Coronary artery (tissue), 2 donors: ENCODE results near the gene CADM1.

Source experiments
- DNase-seq: peaks from one replicate; pipeline ENCODE4 v3.0.0-alpha.2; 2017; ENCODE audit warnings: low spot score
- H3K27ac ChIP-seq, 2 donors: fragments of 200-600 bp; sonication (generic); one replicate each; pipeline ENCODE4 v1.5.1; 2016 to 2019
- H3K4me3 ChIP-seq: fragments of 200-600 bp; sonication (generic); 2 replicates; pipeline ENCODE4 v1.5.1; 2016; ENCODE audit warnings: mild to moderate bottlenecking, moderate library complexity
- TF ChIP-seq, protein P1 (sequence below): fragments of 200-600 bp; sonication (generic); IDR thresholded peaks from one replicate; pipeline ENCODE4 v1.5.1; 2019; ENCODE audit warnings: antibody characterized with exemption

The CADM1 gene

DNA sequence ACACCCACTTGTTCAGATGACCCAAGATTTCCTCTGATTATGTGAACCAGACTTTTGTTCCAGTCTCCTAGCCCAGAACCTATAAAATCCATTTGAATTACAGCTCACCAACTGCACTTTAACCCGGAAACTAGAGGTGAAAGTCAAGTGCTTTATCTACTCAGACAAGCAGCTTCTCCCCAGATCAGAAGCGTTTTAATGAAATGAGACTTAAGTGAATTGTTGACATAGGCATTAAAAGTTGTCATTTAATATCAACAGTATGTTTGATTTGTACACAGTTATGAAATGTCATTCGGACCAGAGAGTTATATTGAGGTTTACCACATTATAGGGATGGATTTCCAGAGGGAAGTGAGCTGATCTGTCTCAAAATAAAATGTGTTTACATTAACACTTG, 52.0 kb downstream of the CADM1 start:
- DNase-seq, result no peak
- Histone ChIP-seq H3K27ac (no peak overlapping the region), H3K4me3 (no peak overlapping the region)
- TF ChIP-seq, protein P1, sequence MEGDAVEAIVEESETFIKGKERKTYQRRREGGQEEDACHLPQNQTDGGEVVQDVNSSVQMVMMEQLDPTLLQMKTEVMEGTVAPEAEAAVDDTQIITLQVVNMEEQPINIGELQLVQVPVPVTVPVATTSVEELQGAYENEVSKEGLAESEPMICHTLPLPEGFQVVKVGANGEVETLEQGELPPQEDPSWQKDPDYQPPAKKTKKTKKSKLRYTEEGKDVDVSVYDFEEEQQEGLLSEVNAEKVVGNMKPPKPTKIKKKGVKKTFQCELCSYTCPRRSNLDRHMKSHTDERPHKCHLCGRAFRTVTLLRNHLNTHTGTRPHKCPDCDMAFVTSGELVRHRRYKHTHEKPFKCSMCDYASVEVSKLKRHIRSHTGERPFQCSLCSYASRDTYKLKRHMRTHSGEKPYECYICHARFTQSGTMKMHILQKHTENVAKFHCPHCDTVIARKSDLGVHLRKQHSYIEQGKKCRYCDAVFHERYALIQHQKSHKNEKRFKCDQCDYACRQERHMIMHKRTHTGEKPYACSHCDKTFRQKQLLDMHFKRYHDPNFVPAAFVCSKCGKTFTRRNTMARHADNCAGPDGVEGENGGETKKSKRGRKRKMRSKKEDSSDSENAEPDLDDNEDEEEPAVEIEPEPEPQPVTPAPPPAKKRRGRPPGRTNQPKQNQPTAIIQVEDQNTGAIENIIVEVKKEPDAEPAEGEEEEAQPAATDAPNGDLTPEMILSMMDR, result no peak

DNA sequence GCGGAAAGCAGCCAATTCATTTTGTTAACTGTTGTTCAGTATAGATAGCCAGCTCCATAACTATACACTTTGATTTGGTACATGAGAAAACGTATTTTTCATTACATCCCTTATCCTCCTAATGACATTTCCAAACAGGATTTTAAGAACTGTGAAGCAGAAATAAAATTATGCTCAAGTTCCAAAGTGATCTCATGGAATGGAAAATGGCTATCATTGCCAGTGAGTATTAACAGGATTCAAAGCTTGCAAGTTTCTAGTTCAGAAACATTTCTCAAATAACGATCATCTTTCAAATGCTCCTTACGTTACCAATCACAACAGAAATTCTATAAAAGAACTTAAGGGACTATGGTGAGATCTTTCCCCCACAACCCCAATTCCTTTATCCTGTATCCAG, 53.7 kb downstream of the CADM1 start:
- H3K27ac ChIP-seq, result no peak overlapping the region
- TF ChIP-seq, protein P1, result no peak
- H3K4me3 ChIP-seq, result no peak overlapping the region
- no peak for DNase-seq

DNA sequence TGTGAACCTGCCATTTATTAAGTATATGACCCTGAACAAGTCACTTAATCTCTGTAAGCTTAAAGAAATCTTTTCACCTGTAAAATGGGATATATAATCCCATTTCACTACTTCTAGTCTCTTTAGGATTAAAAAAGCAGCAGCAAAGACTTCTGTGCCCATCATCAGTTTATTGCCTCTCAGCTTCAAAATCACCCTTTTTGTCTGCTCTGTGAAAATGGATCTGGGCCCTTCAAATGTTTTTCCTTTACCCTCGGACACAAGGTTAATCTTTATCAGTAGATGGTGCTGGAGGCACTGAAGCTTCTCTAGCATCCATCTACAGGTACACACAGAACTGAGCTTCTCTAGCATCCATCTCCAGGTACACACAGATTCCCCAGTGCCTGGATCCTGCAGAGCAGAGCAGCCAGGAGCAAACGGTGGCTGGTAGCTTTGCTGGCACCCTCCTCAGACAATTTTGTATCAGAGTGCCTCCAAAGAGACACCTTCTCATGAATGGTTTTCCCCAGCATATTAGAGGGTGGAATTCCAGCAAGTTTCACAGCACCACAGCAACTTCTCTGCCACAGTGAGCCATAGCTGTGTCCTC, 56.8 kb downstream of the CADM1 start:
- Histone ChIP-seq H3K27ac (no peak overlapping the region), H3K4me3 (no peak overlapping the region)
- DNase-seq, result no peak
- TF ChIP-seq, protein P1, result no peak

GRCh38 chr11:115446214-115446613, 58.0 kb downstream of the CADM1 start:
- DNase-seq, result no peak
- Histone ChIP-seq H3K27ac (no peak overlapping the region), H3K4me3 (no peak overlapping the region)
- TF ChIP-seq, protein P1, result no peak

GRCh38 chr11:115444542-115444941, 59.7 kb downstream of the CADM1 start:
- Histone ChIP-seq H3K4me3 (no peak overlapping the region), H3K27ac (no peak overlapping the region)
- DNase-seq, result no peak
- TF ChIP-seq, protein P1, result no peak

DNA sequence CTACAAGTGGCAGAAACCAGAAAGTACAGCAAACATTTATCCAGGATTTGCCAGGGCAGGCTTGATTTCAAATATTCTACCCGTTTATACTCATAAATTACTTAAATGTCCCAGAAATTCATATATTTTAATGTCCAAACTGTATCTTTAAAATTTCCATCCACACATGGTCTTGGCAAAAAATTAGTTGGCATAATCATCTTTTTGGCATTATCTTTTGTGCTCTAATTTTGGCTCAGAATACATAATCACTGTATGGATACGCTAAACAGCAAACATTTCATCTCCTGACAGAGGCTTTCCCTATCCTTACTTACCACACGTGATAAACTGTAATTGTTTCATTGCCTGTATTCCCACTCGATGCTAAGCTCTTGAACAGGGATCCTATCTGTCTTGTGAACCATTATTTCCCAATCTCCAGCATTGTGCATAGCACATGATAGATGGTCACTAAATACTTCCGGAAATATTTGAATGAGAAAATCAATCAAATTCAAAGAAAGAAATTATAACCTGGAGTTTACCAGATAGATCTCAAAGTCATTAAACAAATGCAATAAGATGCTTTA, 64.2 kb downstream of the CADM1 start:
- H3K4me3 ChIP-seq, result no peak overlapping the region
- no peak overlapping the region for H3K27ac ChIP-seq
- DNase-seq, result no peak
- TF ChIP-seq, protein P1, result no peak

- TF ChIP-seq, protein P1, result no peak
- H3K4me3 ChIP-seq, result no peak overlapping the region
- H3K27ac ChIP-seq, result no peak overlapping the region
- DNase-seq, result no peak
Measured at GRCh38 chr11:115439385-115439784, 64.8 kb downstream of the CADM1 start.
